GM18526 (cell line): ENCODE data around the gene BRK1.

Experiments
- POLR2A ChIP-seq: IDR thresholded peaks from 3 replicates; pipeline ENCODE4 v1.6.1; 2011; ENCODE audit not compliant: insufficient read length; ENCODE audit errors: extremely low read depth

Gene BRK1

DNA sequence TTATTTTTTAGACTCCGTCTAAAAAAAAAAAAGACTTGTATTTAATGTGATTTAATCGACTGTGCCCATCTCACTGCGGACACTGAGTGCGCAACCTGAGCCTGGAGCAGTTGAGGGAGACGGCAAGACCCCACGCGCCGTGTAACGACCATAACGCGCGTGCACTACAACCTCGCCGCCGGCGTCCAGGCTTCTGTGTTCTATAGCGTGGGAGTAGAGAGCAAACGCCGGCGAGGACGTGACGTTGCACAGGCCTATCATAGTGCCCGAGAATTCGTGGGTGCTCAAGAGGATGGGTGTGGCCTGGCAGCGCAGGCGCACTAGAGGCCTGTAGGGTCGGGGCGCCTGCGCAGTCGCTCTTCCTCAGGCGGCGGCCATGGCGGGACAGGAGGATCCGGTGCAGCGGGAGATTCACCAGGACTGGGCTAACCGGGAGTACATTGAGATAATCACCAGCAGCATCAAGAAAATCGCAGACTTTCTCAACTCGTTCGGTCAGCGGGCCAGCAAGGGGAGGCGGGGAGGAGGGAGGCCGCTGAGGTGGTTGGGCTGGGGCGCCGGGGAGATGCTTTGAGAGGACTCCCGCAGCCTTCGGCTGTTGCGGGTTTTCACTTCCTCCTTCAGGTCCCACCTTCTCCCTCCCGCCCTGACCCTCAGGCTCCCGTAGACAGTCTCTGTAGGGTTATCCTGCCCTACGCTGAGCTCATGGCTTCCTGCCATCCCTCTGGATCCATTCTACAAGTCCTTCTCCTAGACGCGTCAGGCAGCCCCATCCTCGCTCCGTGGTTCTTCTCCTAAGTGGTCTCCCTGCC, at the start of gene BRK1:
TSS of gene BRK1 (plus strand) at position 350 of the 812 bp plus-strand sequence. CDS start at position 377, 27 bp downstream.
- TF ChIP-seq POLR2A, result peak; percentile 97

DNA sequence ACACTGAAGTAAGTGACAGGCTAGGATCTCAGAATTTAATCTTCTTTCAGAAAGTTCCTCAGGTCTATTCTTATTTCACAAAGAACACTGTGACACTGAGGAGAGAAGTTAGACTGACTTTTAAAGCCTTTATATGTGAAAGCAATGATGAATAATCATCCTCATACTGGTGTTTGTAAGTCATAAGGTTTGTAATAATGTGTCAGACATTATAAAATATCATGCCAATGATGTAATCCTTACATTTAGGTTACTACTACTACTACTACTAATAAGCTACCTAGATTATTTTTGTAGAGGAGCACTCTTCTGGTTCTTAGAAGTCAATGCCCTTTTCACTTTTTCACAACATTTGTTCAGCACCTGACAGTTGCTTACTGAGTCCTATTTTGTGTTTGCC, 40.8 kb upstream of the BRK1 start:
- no peak for TF ChIP-seq POLR2A

DNA sequence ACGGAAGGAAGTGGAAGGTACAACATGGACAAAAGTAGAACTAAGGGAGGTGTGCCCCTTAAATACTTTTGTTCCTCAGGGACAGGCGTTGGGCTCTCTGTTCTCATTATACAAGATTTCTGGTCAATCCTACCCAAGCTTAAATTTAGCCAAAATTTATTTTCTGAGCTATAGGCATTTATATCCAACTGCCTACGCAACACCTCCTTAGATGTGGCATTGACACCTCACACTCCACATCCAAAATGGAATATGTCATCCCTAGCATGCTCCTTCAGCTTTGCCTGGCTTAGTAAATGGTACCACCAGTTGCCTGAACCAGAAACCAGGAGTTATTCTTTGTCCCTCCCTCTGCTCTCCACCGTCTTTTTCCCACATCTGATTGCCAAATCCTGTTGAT, 33.6 kb upstream of the BRK1 start:
- no peak for TF ChIP-seq POLR2A

DNA sequence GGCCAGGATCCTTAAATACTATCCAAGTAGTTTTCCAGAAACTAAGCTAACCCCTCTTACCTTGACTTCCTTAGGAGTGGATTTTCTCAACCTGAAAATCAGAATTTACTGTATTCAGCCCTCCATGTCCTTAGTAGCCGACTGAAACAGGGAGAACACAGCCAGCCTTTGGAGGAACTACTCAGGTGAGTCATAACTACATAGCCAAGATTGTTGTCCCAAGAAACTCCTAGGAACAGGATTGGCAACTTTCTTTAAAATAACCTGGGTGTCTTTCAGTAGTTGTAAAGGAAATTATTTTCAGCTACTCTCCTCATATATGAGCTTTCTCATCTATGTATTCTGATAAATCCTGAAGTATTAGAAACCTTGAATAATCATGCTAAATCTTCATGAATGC, 29.7 kb upstream of the BRK1 start:
- TF ChIP-seq POLR2A, result no peak

DNA sequence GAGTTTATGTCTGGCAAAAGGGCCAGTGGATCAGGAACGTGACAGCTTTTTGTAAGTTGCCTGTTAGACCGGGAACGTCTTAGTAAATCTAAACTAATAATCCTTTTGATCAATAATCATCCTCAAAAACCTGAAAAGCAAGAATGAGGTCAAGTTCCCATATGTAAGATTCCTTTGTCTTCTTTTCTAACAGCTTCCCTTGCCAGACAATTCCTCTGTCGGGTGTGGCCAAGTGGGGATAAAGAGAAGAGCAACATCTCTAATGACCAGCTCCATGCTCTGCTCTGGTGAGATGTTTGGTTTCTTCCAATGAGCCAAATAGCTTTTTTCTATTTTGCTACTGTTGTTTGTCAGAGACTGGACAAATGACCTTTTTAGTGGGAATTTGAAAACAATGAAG, 27.2 kb upstream of the BRK1 start:
- no peak for TF ChIP-seq POLR2A

DNA sequence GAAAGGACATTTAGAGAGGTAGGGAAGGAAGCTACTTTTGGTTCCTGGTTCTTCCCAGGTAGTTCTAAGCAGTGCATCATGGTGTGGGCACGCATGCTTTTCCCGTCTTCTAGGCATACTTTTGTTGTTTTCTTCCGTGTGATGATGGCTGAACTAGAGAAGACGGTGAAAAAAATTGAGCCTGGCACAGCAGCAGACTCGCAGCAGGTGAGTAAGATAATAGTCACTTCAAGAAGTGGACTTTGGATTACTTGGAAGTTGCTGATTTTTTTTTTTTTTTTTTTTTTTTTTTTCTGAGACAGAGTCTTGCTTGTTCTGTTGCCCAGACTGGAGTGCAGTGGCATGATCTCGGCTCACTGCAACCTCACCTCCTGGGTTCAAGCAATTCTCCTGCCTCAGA, 25.3 kb upstream of the BRK1 start:
- TF ChIP-seq POLR2A, result no peak

DNA sequence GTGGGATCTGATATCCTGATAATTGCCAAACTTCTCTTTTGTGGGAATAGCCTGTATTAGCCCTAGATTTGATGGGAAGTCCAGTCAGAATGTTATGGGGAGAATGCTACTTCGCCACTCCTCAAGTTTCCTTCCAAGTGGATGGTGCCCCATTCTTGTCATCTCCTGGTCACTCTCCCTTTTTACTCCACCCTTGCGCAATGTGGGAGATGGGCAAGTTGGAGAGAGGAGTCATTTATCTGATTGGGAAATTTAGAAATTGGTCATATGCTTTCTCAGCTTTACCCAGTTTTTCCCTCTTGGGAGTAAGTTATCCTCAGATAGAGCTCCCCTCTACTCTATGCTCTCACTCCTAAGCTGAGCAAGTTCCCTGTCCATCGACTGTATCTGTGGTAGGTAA, 21.8 kb upstream of the BRK1 start:
- no peak for TF ChIP-seq POLR2A

DNA sequence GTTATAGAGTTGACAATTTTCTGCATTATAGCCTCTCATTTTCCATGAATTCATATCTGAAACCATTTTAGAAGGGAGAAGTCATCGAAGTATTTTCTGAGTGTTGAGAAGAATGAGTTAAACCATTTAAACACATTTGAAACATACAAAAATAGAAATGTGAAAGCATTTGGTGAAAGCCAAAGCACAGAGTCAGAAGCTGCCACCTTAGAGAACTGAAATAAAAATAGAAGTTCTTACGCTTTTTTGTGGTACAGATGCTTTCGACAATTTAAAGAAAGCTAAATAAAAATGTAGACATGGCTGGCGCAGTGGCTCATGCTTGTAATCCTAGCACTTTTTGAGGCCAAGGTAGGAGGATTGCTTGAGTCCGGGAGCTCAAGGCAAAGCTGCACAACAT, 16.4 kb upstream of the BRK1 start:
- TF ChIP-seq POLR2A, result no peak

DNA sequence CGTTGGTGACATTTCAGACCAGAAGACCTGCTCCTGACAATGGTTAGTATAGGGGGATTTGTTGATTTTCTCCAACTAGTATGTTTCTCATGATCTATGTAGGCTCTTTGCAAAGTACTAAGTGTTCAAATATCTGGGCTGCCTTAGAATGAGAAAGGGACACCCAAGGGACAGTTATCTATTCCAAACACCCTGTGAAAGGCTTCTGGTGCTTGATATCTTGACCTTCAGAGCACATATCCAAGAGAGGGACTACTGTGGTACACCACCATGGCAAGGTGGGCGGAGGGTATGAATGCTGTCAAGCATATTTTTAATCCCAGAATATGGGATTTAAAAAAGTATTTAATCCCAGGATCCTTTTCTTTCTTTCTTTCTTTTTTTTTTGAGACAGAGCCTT, 8.6 kb upstream of the BRK1 start:
- TF ChIP-seq POLR2A, result no peak

DNA sequence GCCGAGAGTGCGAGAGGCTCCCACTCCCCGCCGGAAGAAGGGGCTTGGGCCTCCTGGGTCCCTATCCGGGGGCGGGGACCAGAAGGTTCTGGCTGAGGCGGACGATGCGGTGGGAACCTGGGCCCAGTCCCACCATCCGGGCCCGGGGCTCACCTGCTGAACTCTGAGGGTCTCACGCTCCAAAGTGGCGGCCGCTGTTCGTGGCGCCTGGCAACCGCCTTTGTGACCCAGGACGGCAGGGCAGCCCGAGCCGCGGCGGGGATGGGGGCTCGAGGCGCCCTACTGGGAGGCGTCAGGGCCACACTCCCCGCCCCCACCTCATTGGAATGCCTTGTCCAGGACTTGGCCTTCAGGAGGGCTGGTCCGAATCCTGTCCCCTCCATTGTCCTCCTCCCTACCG, 7.4 kb upstream of the BRK1 start, which contains the start of gene FANCD2OS:
TSS of gene FANCD2OS (minus strand) at position 165 of the 400 bp plus-strand sequence. CDS start 3,481 bp downstream, outside the sequence.
- TF ChIP-seq POLR2A, result no peak

DNA sequence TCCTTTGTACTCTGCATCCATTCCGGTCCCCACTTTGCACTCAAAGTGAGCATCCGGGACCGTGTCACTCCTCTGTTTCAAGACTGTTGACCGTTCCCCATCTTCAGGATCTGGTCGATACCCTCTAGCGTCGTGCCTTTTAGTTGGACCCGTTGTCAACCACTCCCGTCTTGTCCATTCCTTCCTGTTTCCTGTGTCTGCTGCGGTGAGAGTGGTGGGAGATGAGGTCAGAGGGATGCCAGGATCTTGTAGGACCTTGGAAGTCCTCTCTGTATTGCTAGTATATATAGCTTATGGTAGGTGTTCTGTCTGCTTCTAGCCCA, 624 bp downstream of the BRK1 start:
- no peak for TF ChIP-seq POLR2A

DNA sequence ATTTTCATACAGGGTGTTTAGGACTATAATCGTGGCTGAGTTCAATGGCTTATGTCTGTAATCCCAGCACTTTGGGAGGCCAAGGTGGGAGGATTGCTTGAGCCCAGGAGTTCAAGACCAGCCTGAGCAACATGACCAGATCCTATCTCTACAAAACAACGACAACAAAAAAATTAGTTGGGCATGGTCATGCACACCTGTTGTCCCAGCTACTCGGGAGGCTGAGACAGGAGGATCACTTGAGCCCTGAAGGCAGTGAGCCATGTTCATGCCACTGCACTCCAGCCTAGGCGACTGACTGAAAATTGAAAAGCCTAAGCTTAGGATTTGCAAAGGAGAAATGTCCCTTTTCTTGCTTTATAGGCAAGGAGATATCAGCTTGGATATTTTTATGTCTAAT, 1.5 kb downstream of the BRK1 start:
- TF ChIP-seq POLR2A, result no peak

DNA sequence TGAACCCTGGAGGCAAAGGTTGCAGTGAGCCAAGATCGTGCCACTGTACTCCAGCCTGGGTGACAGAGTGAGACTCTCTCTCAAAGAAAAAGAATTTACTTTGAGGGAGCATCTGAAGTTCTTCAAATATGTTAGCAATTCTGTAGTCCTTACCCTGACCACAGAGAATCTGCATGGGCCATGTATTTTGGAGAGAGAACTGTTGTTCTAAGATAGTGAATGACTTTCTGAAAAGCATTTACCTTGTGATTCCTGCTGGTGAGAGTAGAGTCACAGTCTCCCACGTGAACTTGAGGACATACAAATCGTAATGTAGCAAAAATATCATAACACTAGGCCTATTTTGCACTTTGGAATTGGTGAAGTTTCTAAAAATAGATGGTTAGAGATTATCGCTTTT, 3.9 kb downstream of the BRK1 start:
- no peak for TF ChIP-seq POLR2A

DNA sequence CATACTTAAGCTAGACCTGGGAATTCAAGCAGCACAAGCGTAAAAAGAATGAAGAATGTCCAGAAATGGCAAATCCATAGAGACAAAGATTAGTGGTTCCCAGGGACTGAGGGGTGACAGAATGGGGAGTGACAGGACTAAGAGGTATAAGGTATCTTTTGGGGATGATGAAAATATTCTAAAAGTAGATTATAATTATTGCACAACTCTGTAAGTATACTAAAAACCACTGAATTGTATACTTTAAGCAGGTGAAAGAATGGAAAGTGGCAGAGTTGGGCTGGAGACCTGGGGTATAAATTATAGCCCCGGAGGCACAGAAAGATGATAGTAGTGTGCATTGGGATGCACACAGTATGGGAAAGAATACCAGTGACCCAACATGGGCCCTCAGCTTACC, 5.6 kb downstream of the BRK1 start:
- no peak for TF ChIP-seq POLR2A

DNA sequence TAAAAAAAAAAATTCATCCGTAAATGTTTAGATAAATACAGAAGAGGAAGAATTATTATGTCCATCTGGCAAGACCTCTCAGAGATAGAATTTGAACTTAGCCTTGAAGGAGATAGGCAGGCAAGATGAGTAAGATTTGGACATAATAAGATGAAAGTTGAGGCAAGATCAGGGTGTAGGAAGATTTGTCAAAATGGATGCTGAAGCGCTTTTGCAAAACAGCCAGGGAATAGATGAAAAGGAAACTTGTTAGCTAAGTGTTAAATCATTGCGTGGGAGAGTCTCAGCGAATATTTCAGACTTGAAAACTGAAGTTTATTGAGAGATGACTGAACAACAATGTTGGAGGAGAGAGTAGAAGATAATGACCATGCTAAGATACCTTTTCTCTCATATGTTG, 7.2 kb downstream of the BRK1 start:
- no peak for TF ChIP-seq POLR2A

DNA sequence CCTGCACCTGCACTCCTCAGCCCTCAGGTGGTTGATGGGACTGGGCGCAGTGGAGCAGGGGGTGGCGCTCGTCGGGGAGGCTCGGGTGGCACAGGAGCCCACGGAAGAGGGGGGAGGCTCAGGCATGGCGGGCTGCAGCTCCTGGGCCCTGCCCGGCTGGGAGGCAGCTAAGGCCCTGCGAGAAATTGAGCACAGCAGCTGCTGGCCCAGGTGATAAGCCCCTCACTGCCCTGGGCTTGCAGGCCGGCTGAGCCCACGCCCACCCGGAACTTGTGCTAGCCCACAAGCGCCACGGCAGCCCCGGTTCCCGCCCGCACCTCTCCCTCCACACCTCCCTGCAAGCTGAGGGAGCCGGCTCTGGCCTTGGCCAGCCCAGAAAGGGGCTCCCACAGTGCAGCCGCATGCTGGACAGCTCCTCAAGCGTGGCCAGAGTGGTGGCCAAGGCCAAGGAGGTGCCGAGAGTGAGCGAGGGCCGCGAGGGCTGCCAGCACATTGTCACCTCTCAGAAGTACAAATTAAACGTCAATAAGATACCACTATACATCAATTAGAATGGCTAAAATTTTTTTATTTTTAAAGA, 21.0 kb downstream of the BRK1 start:
- no peak for TF ChIP-seq POLR2A

DNA sequence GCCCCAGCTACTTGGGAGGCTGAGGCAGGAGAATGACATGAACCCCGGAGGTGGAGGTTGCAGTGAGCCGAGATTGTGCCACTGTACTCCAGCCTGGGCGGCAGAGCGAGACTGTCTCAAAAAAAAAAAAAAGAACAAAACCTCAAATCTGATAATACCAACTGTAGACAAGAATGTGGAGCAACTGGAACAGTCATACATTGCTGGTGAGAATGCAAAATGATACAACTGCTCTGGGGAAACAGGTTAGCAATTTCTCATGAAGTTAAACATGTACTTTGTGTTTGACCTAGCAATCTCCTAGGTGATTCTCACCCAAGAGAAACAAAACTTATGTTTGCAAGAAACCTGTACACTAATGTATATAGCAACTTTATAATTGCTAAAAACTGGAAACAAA, 21.7 kb downstream of the BRK1 start:
- no peak for TF ChIP-seq POLR2A
